NCI-H524 treated with DMSO at 0.1 percent for 48 hours (cell line): ENCODE results near the gene NOP14.

Experiments used
- DNase-seq: peaks from one replicate; lab custom pipeline; 2025; lab: John Stamatoyannopoulos, UW

The NOP14 gene

GRCh38 chr4:2914256-2915126 is 48.7 kb downstream of the NOP14 start:
- no peak for DNase-seq

- DNase-seq, result no peak
These were observed 50.0 kb downstream of the NOP14 start for GRCh38 chr4:2913168-2913567.

GRCh38 chr4:2911868-2912267 is 51.3 kb downstream of the NOP14 start:
- no peak for DNase-seq

- no peak for DNase-seq
These were observed 52.8 kb downstream of the NOP14 start for GRCh38 chr4:2910409-2910808.

GRCh38 chr4:2909583-2909982 is 53.6 kb downstream of the NOP14 start:
- no peak for DNase-seq

GRCh38 chr4:2908686-2909085 is 54.5 kb downstream of the NOP14 start:
- DNase-seq, result no peak

- no peak for DNase-seq
These were observed 55.4 kb downstream of the NOP14 start for GRCh38 chr4:2907706-2908293.

- DNase-seq, result no peak
These were observed 56.0 kb downstream of the NOP14 start for GRCh38 chr4:2907226-2907625.

- no peak for DNase-seq
These were observed 57.0 kb downstream of the NOP14 start for GRCh38 chr4:2906218-2906617.

GRCh38 chr4:2905544-2905943 is 57.7 kb downstream of the NOP14 start:
- no peak for DNase-seq

GRCh38 chr4:2902126-2902525 is 61.1 kb downstream of the NOP14 start:
- no peak for DNase-seq

GRCh38 chr4:2901186-2901585 is 62.0 kb downstream of the NOP14 start:
- DNase-seq, result no peak

- no peak for DNase-seq
These were observed 62.5 kb downstream of the NOP14 start for GRCh38 chr4:2900741-2901140.

- no peak for DNase-seq
These were observed 65.2 kb downstream of the NOP14 start for GRCh38 chr4:2898001-2898400.

GRCh38 chr4:2893772-2894171 is 69.4 kb downstream of the NOP14 start:
- no peak for DNase-seq

GRCh38 chr4:2891294-2891693 is 71.9 kb downstream of the NOP14 start:
- no peak for DNase-seq

GRCh38 chr4:2888886-2889285 is 74.3 kb downstream of the NOP14 start:
- DNase-seq, result peak; percentile 29
